ENCODE measurements around the gene MYH6.
"Not testable (repeated sequence)": the region's sequence is repeated elsewhere in the genome, so short reads cannot be mapped to it uniquely, and the experiment has no call there.

Gene MYH6

GRCh38 chr14:23407516-23408306, at the start of gene MYH6:
TSS of gene MYH6 (minus strand) at chr14:23408273. CDS start at chr14:23407223, 1,050 bp downstream.
- no peak for DNase-seq

DNA sequence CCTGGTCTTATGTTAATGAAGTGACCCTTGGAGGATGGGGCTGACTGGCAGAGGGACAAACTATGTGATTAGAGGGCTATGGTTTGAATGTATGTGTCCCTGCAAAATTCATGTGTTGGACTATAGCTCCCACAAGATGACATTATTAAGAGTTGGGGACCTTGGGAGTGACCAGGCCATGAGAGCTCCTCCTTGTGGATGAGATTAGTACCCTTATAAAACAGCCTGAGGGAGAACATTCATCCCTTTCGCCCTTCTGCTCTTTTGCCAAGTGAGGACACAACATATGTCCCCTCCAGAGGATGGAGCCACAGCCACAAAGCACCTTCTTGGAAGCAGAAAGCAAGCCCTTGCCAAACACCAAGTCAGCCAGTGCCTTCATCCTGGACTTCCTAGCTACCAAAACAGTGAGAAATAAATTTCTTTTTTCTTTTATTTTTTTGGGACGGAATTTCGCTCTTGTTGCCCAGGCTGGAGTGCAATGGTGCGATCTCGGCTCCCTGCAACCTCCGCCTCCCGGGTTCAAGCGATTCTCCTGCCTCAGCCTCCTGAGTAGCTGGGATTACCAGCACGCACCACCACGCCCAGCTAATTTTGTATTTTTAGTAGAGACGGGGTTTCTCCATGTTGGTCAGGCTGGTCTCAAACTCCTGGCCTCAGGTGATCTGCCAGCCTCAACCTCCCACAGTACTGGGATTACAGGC, 49.0 kb upstream of the MYH6 start:
- DNase-seq, result not testable (repeated sequence)

GRCh38 chr14:23454445-23454856, 46.4 kb upstream of the MYH6 start:
- DNase-seq, result no peak

DNA sequence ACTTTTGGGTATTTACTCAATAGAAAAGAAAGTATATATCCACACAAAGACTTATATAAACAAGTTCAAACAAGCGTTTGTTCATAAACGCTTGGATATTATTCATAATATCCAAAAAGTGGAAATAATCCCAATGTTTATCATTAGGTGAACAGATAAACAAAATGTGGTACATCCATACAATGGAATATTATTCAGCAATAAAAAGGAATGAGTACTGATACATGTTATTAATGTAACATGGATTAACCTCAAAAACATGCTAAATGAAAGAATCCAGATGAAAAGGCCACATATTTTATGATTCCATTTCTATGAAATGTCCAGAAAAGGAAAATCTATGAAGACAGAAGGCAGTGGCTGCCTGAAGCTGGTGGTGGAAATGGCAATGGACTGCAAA, 44.2 kb upstream of the MYH6 start:
- DNase-seq, result no peak

DNA sequence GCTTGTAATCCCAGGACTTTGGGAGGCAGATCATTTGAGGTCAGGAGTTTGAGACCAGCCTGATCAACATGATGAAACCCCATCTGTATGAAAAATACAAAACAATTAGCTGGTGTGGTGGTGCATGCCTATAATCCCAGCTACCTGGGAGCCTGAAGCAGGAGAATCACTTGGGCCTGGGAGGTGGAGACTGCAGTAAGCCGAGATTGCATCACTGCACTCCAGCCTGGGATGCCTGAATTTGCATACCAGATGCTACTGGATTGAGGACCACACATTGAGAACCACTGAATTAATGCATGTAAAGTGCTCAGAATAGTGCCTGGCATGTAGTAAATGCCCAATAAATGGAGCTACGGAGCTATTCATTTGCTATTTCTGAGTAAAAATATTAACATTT, 42.3 kb upstream of the MYH6 start:
- DNase-seq, result no peak

- DNase-seq, result no peak
These were observed 41.2 kb upstream of the MYH6 start for GRCh38 chr14:23449314-23449713.

GRCh38 chr14:23447361-23448350, 39.6 kb upstream of the MYH6 start:
- no peak for DNase-seq

DNA sequence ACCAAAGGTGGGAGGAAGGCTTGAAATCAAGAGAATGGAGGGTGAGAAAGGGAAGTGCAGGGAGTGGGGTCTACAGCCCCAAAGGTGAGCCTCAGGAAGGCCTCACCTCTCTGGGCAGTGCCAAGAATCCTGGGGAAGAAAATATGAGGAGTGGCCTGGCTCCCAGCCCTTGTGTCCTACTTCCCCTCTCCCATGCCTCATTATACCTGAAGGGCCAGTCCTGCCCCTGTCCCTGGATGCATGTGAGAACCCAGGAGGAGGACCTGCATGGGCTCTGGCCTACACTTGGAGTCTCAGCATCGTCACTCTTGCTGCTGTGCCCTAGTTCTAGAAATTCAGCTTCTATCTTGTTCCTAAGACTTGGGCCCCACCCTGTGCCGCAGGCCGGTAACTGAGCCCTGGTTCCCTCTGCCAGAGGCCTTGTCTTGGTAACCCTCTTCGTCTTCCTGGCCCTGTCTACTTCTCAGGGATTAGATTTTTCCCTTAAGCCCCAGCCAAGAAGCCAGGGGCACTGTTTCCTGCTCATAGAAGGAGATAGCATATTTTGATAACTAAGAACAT, 38.3 kb upstream of the MYH6 start:
- DNase-seq, result no peak

GRCh38 chr14:23445773-23446172, 37.7 kb upstream of the MYH6 start:
- DNase-seq, result no peak

- no peak for DNase-seq
These were observed 36.2 kb upstream of the MYH6 start for GRCh38 chr14:23444314-23444713.

- no peak for DNase-seq
These were observed 35.8 kb upstream of the MYH6 start for GRCh38 chr14:23443881-23444280.

- DNase-seq, result no peak
These were observed 35.3 kb upstream of the MYH6 start for GRCh38 chr14:23443411-23443812.

- DNase-seq, result no peak
These were observed 34.8 kb upstream of the MYH6 start for GRCh38 chr14:23442721-23443356.

DNA sequence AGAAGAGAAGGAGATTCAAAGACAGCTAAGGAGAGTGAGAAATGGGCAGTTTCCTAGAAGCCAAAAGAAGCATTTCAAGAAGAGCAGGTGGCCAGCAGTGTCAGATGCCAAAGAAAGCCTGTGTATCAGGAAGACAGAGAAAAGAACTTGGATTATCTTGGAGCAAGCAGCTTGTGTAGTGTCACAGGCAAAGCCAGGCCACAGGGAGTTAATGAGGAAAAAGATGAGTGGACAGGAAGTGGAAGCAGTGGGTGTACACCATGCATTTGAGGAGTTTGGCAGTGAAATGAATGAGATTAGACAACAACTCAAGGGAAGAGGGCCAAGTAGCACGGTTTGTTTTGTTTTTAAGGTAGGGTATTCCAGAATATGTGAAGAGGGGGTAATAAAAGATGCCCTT, 33.0 kb upstream of the MYH6 start:
- DNase-seq, result no peak

- no peak for DNase-seq
These were observed 31.2 kb upstream of the MYH6 start for GRCh38 chr14:23439107-23439835.

GRCh38 chr14:23438101-23438971, 30.3 kb upstream of the MYH6 start:
- no peak for DNase-seq

GRCh38 chr14:23437133-23438100, 29.3 kb upstream of the MYH6 start:
- DNase-seq, result no peak

DNA sequence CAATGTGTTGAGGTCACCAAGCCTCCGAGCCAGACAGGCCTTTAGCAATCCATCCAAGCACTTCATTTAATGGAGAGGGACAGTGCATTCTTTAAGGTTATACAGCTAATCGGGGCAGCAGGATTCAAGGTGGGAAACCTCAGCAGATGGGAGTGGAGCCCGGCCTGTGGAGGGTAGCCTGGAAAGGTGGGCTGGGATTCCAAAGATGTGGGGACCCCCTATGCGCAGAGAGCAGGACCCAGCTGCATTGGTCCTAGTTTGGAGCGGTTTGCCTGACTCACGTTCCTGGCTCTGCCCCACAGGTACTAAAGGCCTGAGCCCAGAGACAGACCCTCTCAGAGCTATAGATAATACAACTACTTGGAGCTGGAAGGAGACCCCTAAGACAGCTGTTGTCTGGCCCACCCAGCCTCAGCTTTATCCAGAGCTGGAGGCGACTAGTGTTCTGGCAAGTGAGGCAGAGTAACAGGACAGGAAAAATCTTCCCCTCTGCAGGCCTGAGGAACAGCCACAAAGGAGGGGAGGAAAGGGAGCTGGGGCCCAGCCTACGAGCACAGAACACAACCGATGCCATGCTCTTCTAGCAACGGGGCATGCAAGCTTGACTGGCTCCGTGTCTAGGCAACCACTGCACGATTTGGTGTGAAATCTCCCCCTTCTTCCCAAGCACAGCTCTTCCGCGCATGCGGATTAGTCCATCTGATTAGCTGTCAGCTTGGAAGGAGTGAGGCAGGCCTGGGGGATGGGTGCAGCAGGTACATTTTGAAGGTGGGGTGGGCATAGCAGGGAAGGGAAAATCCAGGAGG, 28.5 kb upstream of the MYH6 start:
- DNase-seq, result no peak
